Hematopoietic multipotent progenitor cell treated with erythropoietin and hydrocortisone succinate and interleukin-3 and kit ligand, for 15 days (in vitro differentiated cells): Measurements from ENCODE around the gene CEP131.

Experiments
- DNase-seq: peaks from one replicate; pipeline ENCODE4 v3.0.0-alpha.2; 2015; ENCODE audit warnings: low spot score

The CEP131 gene

GRCh38 chr17:81199482-81199830, 23.3 kb downstream of the CEP131 start:
- no peak for DNase-seq

DNA sequence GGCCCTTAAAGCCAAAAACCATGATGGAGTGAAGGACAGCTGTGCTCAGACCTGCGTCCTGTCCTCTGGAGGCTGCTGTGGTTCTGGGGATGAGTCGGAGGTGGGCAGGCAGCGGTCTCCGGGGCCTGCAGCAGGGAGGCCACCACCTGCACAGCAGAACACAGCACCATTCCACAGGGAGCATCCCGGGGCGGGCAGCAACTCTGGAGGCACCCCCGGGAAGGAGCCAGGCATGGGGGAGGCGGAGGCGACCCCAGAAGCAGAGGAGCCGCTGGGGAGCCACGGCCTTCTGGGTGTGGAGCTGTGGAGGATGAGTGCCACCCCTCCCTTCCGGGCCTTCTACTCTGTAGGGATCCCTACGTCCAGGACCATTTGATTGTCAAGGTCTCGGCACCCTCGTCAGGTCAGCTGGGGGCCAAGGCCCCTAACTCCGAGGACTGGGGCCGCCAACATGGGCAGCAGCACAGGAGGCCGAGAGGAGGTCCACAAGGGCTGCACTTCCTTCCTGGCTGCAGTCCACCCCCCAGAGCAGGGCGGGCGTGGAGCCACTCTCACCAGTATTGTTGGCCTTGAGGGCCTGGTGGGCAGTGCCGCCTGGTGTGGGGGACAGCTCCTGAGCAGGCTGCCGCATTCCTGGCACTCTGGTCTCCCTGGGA, 23.8 kb downstream of the CEP131 start:
- DNase-seq, result no peak

DNA sequence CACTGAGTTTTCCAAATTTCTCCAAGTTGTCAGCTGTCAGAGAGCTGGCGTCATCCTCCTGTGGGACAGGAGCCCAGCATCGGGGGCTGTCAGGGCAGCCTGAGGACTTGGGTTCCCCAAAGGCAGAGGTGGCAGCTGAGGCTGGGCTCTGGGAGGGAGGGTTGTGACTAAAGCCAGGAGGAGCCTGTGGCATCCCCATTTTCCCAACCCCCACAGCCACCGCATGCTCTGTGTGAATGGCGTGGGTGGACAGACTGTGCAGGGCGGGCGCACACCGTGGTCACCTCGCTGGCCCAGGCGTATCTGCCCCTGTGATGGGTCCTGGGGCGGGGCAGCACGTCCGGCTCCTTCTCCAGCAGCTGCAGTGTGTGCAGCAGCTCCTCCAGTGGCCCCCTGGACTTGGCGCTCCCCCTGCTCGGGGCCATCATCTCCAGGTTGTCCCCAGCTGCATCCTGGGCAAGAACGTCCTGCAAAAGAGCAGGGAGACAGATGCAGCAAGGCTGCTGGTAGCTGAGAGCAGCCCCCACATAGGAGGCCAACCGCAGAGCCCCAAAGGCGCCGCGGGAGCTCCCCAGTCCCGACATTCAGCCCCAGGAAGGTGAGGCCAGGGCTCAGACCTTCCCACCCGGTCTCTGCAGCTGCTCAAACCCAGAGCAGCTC, 24.8 kb downstream of the CEP131 start:
- DNase-seq, result no peak

GRCh38 chr17:81197409-81197795, 25.4 kb downstream of the CEP131 start:
- DNase-seq, result no peak

DNA sequence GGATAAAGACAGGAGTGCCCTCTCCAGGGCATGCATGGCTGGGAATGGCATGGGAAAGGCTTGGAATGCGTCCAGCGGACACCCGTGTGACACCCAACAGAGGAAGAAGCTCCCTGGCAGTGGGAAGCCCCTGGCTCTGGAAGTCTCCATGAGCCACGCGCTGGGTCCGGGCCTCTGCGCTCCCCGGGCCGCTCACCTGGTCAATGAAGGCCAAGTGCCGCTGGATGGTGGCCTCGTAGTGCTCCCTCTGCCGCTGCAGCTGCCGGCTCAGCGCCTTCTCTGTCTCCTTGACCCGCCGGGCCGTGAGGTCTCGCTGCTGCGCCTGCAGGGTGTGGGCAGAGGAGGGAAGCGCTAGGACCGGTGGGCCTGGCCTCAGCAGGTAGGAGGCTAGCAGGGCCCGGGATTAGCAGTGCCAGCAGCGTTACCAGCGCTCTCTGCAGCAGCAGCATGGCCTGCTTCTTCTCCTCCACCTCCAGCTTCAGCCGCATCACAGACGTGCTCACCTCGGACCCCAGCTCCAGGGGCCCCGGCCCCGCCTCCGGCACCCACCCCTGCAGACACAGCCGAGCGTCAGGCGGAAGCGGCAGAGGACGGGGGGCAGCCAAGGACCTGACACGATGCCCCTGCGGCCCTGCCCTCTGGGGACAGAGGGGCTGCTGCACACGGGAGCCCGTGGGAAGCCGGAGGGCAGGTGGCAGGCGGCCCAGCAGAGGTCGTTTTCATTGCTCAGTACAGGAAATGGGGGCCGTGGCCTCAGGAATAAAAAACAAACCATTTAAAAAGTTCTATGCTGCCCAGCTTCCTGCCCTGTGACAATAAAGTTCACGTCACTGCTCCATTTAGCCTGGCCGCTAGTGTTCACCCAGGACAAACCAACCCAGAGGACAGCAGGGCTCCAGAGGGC, 26.0 kb downstream of the CEP131 start:
- DNase-seq, result no peak

GRCh38 chr17:81195941-81196495, 26.7 kb downstream of the CEP131 start:
- no peak for DNase-seq

- no peak for DNase-seq
These were observed 27.5 kb downstream of the CEP131 start for GRCh38 chr17:81194941-81195901.

- DNase-seq, result no peak
These were observed 28.5 kb downstream of the CEP131 start for GRCh38 chr17:81194225-81194760.

- no peak for DNase-seq
These were observed 29.1 kb downstream of the CEP131 start for GRCh38 chr17:81193470-81194224.

DNA sequence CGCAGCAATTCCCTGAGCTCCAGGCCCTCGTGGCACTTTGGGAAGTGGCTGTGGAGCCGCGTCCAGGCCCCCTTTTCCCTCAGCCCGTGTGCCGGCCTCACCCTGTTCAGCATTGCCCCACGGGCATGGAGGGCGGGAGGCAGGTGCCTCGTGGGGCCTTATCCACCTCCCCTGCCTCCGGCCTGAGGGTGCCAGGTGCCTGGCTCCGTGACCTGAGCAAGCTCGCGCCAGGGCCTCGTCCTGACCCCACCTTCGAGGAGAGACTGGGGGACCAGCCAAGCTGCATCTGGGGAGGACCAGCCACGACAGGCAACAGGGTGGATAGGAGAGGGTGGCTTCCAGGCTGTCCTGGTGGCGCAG, 29.7 kb downstream of the CEP131 start:
- DNase-seq, result no peak

DNA sequence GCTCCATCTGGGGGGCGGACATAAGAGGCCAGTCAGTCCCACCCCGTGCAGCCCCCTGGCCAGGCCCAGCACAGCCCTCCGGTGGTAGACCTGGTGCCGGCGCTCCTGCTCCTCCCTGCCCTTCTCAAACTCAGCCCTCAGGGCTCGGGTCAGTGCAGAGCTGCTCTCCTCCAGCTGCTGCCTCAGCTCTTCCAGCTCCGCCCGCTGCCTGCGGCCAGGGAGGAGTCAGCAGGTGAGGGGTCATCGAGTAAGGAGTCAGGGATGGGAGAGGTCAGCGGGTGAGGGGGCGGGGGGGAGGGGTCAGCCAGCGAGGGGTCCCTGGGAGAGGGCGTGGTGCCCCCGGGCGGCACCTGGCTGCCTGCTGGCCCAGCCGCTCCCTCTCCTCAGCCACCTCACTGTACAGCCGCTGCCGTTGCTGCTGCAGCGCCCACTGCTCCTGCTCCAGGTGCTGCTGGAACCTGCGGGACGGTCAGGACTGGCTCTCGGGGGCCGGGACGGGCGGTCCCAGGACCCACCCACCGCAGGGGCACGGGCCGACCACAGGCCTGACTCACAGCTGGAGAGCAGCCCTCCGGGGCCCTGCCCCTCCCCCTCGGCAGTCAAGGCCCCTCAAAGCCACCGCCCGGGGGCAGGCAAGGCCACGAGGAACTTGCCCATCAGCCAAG, 30.2 kb downstream of the CEP131 start:
- DNase-seq, result no peak

DNA sequence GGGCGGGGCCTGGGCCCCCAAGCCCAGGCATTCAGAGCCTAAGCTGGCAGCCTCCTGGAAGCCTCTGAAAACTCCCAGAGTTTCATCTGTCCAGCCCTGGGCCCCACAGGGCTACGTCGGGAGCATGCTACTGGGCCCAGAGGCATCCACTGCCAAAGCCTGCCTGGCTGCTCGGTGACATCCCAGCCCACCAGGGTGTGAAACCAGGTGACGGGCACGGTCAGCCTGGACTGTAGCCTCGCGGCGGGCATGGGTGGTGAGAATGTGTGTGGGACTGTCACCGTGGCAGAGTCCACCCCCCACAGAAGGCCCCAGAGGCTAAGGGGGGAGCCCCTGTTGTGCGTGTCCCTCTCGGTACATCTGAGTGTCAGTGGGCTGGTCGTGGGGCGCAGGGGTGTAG, 31.1 kb downstream of the CEP131 start:
- no peak for DNase-seq

- DNase-seq, result no peak
These were observed 31.6 kb downstream of the CEP131 start for GRCh38 chr17:81191116-81191515.

DNA sequence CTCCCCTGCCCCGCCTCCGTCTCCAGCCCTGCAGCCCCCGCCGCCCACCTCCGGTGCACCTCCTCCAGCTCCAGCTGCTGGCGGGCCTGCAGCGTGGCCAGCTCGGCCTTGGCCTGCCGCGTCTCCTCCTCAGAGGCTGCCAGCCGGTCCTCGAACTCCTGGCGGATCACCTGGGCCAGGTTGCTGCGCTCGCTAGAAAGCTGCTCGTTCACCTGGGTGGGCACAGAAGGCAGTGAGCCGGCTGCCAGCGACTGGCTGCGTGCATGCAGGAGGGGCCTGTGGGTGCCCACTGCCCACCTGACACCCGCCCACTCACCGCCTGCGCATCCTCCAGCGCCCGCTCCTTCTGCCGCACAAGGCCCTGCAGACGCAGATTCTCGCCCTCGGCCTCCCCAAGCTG, 32.2 kb downstream of the CEP131 start:
- DNase-seq, result no peak

DNA sequence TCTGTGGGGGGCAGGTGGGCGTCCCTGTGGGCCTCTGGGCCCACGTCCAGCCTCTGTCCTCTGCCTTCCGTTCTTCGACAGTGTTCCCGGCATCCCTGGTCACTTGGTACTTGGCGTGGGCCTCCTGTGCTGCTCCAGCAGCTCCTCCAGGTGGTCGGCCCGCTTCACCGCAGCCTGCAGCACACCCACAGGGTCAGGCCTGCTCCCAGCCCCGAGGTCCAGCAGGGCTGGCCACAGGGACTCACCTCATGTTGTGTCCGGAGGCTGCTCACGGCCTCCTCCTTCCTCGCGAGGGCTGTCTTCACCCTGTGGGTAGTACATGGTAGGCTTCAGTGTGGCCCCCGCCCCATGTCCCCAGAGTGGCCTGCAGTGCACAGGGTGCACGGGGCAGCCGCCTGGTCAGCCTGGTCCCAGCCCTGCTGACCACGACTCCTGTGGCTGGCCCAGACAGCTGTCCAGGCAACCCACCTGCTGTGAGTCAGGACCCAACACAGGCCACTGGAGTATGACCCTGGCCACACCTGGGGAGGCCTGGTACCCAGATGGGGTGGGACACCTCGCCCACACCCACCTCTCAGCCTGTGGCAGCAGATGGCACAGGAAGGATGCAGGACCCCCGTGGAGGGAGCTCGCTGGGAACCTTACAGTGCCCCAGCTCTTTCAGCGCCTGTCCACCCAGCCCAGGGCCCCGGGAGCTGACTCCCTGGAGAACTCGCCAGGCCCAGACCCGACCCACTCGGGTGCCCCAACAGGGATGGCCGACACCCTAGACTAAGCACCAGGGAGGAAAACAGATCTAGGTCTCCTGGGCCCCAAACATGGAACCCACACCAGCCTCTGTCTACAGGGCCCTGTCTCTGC, 32.9 kb downstream of the CEP131 start:
- DNase-seq, result no peak

DNA sequence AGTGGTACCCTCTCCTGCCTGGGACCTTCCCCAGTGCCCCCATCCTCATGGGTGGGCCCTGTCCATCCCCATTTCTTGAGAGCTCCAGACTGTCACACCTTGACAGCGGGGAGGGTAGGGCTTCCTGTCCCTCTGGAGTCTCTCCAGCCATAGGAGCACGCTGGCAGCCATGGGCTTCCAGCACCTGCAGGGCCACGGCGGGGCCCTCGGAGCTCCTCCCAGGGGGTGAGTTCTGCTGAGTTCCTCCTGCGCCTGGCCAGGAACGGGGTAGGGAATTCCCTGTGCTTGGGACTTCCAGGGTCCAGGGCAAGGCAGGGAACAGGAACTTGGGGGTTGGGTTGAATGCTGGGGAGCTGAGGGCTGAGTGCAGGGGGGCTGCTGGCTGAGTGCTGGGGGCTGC, 33.7 kb downstream of the CEP131 start:
- DNase-seq, result no peak

DNA sequence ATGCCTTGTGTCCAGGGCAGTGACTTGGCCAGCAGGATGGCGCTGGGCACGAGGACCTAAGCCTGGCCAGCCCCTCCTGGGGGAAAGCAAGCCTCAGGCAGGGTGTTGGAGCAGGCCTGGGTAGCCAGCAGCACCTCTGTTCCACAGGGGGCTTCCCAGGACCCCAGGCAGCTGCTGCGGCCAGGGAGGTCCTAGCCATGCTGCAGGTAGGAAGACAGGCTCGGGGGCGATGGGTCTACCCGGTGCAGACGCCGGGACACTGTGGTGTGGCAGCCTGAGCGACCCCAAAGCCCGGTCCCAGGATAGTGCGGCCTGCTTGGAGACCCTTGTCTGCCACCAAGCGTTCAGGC, 34.3 kb downstream of the CEP131 start:
- no peak for DNase-seq

DNA sequence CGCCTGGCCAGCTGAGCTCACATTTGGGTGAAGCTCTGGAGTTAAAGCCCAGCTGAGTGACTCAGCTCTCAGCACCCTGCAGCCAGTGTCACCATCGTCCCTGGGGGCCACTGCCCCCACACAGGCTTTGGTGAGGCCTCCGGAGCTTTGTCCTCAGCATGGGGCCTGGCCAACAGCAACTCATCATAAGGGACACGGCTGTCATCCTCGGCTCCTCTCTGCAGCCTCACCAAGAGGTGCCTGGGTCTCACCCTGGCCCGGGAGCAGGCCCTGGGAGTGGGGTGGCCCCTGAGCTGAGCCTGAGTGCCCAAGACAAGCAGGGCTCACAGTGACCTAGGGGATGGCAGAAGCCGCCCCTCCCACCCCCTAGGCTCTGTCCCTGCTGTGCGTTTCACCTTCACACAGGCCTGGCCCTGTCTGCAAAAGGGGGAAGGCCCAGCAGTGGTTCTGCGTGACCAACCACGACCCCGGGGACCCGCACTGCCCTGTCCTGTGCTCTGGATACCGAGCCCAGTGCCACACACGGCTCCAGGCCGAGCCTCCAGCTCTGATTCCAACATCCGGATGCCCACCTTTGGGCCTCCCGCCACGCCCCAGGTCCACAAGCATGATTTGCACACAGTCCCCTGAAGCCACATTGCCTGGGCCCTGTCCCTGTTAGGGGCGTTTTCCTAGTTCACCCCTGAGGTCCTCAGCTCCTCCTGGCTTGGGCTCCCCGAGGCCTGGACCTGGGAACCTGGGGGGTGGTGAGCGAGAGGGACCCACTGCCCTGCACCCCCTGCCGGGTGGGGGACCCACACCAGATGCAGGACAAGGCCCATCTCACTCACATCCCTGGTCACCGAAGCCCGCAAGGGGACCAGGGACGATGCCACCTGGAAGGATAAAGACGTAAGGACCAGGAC, 34.9 kb downstream of the CEP131 start:
- no peak for DNase-seq
